CD4-positive, alpha-beta memory T cell (primary cell): ENCODE measurements around the gene ZNF648. TPM values are rescaled to one million over a fixed set of nuclear protein-coding genes. Genes with fewer than 3 reads are reported as not detected.
"Not testable (repeated sequence)": the region's sequence is repeated elsewhere in the genome, so short reads cannot be mapped to it uniquely, and the experiment has no call there.

Experiments
- CTCF ChIA-PET: fragments of 350-600 bp; sonication (Branson Sonifier 250); formaldehyde crosslinking; loops from one replicate; lab custom pipeline; 2021; ENCODE audit warnings: inconsistent platforms; ENCODE audit not compliant: partially characterized antibody; lab: Charles Lee
- POLR2A ChIA-PET: fragments of 350-600 bp; sonication (Branson Sonifier 250); formaldehyde crosslinking; loops from one replicate; lab custom pipeline; 2021; ENCODE audit not compliant: partially characterized antibody; lab: Charles Lee
- DNase-seq, 5 donors: peaks; one replicate each; pipeline versions ENCODE4 v3.0.0 to v3.0.0-alpha.2; 2020 to 2022; ENCODE audit warnings: mixed read lengths in 1 of 5
- H3K27ac ChIP-seq: one replicate; pipeline ENCODE4 v1.7.0; 2013; ENCODE audit warnings: low read depth, low read length
- H3K27me3 ChIP-seq: 2 replicates; pipeline ENCODE4 v1.7.0; 2013; ENCODE audit warnings: mild to moderate bottlenecking, low read length, moderate library complexity; ENCODE audit not compliant: insufficient read depth
- H3K36me3 ChIP-seq: 2 replicates; pipeline ENCODE4 v1.7.0; 2013; ENCODE audit warnings: mild to moderate bottlenecking, low read length, moderate library complexity; ENCODE audit not compliant: insufficient read depth
- H3K4me1 ChIP-seq: 2 replicates; pipeline ENCODE4 v1.7.0; 2013; ENCODE audit warnings: mild to moderate bottlenecking, low read length, moderate library complexity; ENCODE audit not compliant: insufficient read depth
- H3K4me3 ChIP-seq, 2 donors: one replicate each; pipeline ENCODE4 v1.7.0; 2013; ENCODE audit warnings: low read length in 2 of 2, mild to moderate bottlenecking in 1 of 2
- H3K9me3 ChIP-seq, 2 donors: one replicate each; pipeline ENCODE4 v1.7.0; 2013; ENCODE audit warnings: low read length in 2 of 2, control low read depth in 1 of 2; ENCODE audit not compliant: control insufficient read depth in 1 of 2
- H3K27ac Mint-ChIP-seq, 7 donors: one replicate each; pipeline ENCODE4 v1.8.0; 2020 to 2021; ENCODE audit warnings: mixed read lengths in 7 of 7, mild to moderate bottlenecking in 6 of 7, inconsistent platforms in 3 of 7, moderate library complexity in 3 of 7
- H3K27me3 Mint-ChIP-seq, 2 donors: one replicate each; pipeline ENCODE4 v1.8.0; 2020 to 2021; ENCODE audit warnings: mixed read lengths in 2 of 2
- H3K36me3 Mint-ChIP-seq, 2 donors: one replicate each; pipeline ENCODE4 v1.8.0; 2020 to 2021; ENCODE audit warnings: mixed read lengths in 2 of 2, inconsistent platforms in 1 of 2, mild to moderate bottlenecking in 1 of 2
- H3K4me1 Mint-ChIP-seq, 4 donors: one replicate each; pipeline ENCODE4 v1.8.0; 2020 to 2021; ENCODE audit warnings: mixed read lengths in 4 of 4, mild to moderate bottlenecking in 1 of 4
- H3K4me3 Mint-ChIP-seq, 8 donors: one replicate each; pipeline ENCODE4 v1.8.0; 2020 to 2021; ENCODE audit warnings: mixed read lengths in 8 of 8, mild to moderate bottlenecking in 7 of 8, moderate library complexity in 6 of 8, inconsistent platforms in 3 of 8
- H3K9me3 Mint-ChIP-seq, 8 donors: one replicate each; pipeline ENCODE4 v1.8.0; 2020 to 2021; ENCODE audit warnings: mixed read lengths in 8 of 8, mild to moderate bottlenecking in 5 of 8, inconsistent platforms in 3 of 8, moderate library complexity in 1 of 8
- intact Hi-C: fragments of 100-400 bp; cut with micrococcal nuclease; formaldehyde crosslinking; loops from one replicate; pipeline ENCODE4 v1.15.1; 2023
- polyA plus RNA-seq, 2 donors: library from polyadenylated mRNA; unstranded; fragments of 300-500 nt; fragmentation: Illumina TruSeq; gene quantifications; one replicate each; pipeline ENCODE4 v1.2.3, GENCODE V29; 2021
- total RNA-seq, 2 experiments: library from RNA; stranded (reverse); gene quantifications; one replicate each; pipeline ENCODE4 v1.2.3, GENCODE V29; 2021

The ZNF648 gene
- total and polyA plus RNA-seq, 4 experiments from 2014 or later = not detected

DNA sequence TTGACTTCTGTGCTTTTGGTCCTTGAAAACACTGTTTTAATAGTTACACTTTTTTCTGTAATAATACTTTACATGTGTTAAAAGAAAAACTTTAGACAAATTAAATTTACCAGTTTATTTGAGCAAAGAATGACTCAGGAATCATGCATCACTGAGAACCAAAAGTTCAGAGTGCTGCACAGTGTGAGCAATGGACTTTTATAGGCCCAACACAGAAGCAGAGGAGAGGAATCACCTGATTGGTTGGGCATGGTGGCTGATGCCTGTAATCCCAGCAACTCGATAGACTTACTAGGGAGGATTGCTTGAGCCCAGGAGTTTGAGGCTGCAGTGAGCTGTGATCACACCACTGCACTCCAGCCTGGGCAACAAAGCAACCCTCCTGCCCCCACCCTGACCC, 29.3 kb downstream of the ZNF648 start:
- H3K4me3 Mint-ChIP-seq = no peak overlapping the region
- DNase-seq = no peak
- H3K27me3 Mint-ChIP-seq = no peaks in the 10 kb centered on the region
- peaks cover 14 to 21% (median 16%) of the 10 kb centered on the region in 4 donors for H3K4me1 Mint-ChIP-seq
- intact Hi-C loops = loop anchor here (5.0 kb wide), 1 partner anchor 1010 kb away; the partner anchor contains the start of gene STX6
- H3K4me3 ChIP-seq = no peak overlapping the region
- no peaks in the 10 kb centered on the region for H3K36me3 ChIP-seq
- H3K27ac Mint-ChIP-seq = no peak overlapping the region
- no peaks in the 10 kb centered on the region for H3K9me3 ChIP-seq
- peaks cover 16% of the 10 kb centered on the region for H3K4me1 ChIP-seq
- H3K27me3 ChIP-seq = no peaks in the 10 kb centered on the region
- CTCF ChIA-PET = no interaction called here
- peaks cover 0 to 2% of the 10 kb centered on the region in 2 donors for H3K36me3 Mint-ChIP-seq
- H3K9me3 Mint-ChIP-seq = peaks cover 0 to 7% (median 1%) of the 10 kb centered on the region in 8 donors
- POLR2A ChIA-PET = no interaction called here
- H3K27ac ChIP-seq = no peak overlapping the region

- no peaks in the 10 kb centered on the region for H3K9me3 ChIP-seq
These were observed 31.9 kb downstream of the ZNF648 start for GRCh38 chr1:182029379-182030331.

GRCh38 chr1:182029002-182029378, 32.5 kb downstream of the ZNF648 start:
- DNase-seq = no peak
- H3K9me3 Mint-ChIP-seq = no peaks in the 10 kb centered on the region
- H3K27ac Mint-ChIP-seq = peak overlapping the region; percentile 84 to 100 (median 99)
- Histone ChIP-seq H3K27me3 (no peaks in the 10 kb centered on the region), H3K9me3 (no peaks in the 10 kb centered on the region), H3K4me1 (peaks cover 16% of the 10 kb centered on the region), H3K36me3 (no peaks in the 10 kb centered on the region), H3K4me3 (peak overlapping the region; percentile 92 to 94), H3K27ac (peak overlapping the region; percentile 77)
- H3K4me1 Mint-ChIP-seq = peaks cover 14 to 21% (median 16%) of the 10 kb centered on the region in 4 donors
- peaks cover 0 to 2% of the 10 kb centered on the region in 2 donors for H3K36me3 Mint-ChIP-seq
- POLR2A ChIA-PET = interaction anchor here (0.9 to 1.0 kb wide), 4 partner anchors 18 to 1527 kb away, joined by 3 to 5 read pairs (median 3); no protein-coding TSS in a partner anchor
- CTCF ChIA-PET = interaction anchor here (0.9 to 1.4 kb wide), 4 partner anchors 10 to 52 kb away, joined by 3 to 4 read pairs (median 3); no protein-coding TSS in a partner anchor
- H3K27me3 Mint-ChIP-seq = no peaks in the 10 kb centered on the region
- intact Hi-C loops = loop anchor here (1.0 to 5.0 kb wide), 5 partner anchors 58 to 1398 kb away; partner anchors contain the start of genes NPL and RNASEL
- peak overlapping the region; percentile 91 to 100 (median 96) for H3K4me3 Mint-ChIP-seq

More at GRCh38 chr1:182029379-182030331, 31.9 kb downstream of the ZNF648 start:
- Mint-ChIP-seq H3K4me3 (peak overlapping the region; percentile 91 to 100 (median 96)), H3K27me3 (no peaks in the 10 kb centered on the region), H3K36me3 (peaks cover 0 to 2% of the 10 kb centered on the region in 2 donors), H3K4me1 (peaks cover 14 to 21% (median 16%) of the 10 kb centered on the region in 4 donors), H3K9me3 (no peaks in the 10 kb centered on the region), H3K27ac (peak overlapping the region; percentile 84 to 100 (median 99))
- ChIA-PET POLR2A (interaction anchor here (0.6 to 1.0 kb wide), 5 partner anchors 17 to 880 kb away, joined by 3 to 5 read pairs (median 3); partner anchors contain the start of gene RNASEL), CTCF (interaction anchor here (0.9 to 1.4 kb wide), 4 partner anchors 10 to 51 kb away, joined by 3 to 4 read pairs (median 3); no protein-coding TSS in a partner anchor)
- peak; percentile 98 for DNase-seq
- Histone ChIP-seq H3K4me1 (peaks cover 16% of the 10 kb centered on the region), H3K27me3 (no peaks in the 10 kb centered on the region), H3K4me3 (peak overlapping the region; percentile 92 to 94), H3K36me3 (no peaks in the 10 kb centered on the region), H3K27ac (peak overlapping the region; percentile 77)
- intact Hi-C loops = loop anchor here (1.0 to 5.0 kb wide), 7 partner anchors 58 to 1399 kb away; partner anchors contain the start of genes GLUL, NPL, RNASEL and STX6

GRCh38 chr1:182015360-182015759, 46.2 kb downstream of the ZNF648 start:
- ChIA-PET CTCF (no interaction called here), POLR2A (no interaction called here)
- intact Hi-C loops = no loop called here
- H3K9me3 ChIP-seq = no peaks in the 10 kb centered on the region
- no peak overlapping the region for H3K4me3 Mint-ChIP-seq
- no peaks in the 10 kb centered on the region for H3K4me1 ChIP-seq
- no peaks in the 10 kb centered on the region for H3K36me3 ChIP-seq
- no peaks in the 10 kb centered on the region for H3K4me1 Mint-ChIP-seq
- H3K27ac Mint-ChIP-seq = no peak overlapping the region
- no peak for DNase-seq
- no peak overlapping the region for H3K27ac ChIP-seq
- peaks cover 3 to 11% of the 10 kb centered on the region in 2 donors for H3K27me3 Mint-ChIP-seq
- H3K4me3 ChIP-seq = no peak overlapping the region
- H3K27me3 ChIP-seq = no peaks in the 10 kb centered on the region
- no peaks in the 10 kb centered on the region for H3K36me3 Mint-ChIP-seq
- H3K9me3 Mint-ChIP-seq = peaks cover 0 to 23% (median 6%) of the 10 kb centered on the region in 8 donors

DNA sequence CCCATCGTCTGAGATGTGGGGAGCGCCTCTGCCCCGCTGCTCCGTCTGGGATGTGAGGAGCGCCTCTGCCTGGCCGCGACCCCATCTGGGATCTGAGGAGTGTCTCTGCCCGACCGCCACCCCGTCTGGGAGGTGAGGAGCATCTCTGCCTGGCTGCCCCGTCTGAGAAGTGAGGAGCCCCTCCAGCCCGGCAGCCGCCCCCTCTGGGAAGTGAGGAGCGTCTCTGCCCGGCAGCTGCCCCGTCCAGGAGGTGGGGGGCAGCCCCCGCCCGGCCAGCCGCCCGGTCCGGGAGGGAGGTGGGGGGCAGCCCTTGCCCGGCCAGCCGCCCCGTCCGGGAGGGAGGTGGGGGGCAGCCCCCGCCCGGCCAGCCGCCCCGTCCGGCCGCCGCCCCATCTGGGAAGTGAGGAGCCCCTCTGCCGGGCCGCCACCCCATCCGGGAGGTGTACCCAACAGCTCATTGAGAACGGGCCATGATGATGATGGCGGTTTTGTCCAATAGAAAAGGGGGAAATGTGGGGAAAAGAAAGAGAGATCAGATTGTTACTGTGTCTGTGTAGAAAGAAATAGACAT, 50.6 kb downstream of the ZNF648 start:
- CTCF ChIA-PET, H3K36me3 ChIP-seq, intact Hi-C loops, H3K27me3 ChIP-seq, H3K4me1 Mint-ChIP-seq, H3K4me3 Mint-ChIP-seq, H3K4me3 ChIP-seq, H3K36me3 Mint-ChIP-seq, POLR2A ChIA-PET, H3K4me1 ChIP-seq, H3K27ac ChIP-seq, H3K9me3 ChIP-seq, H3K27ac Mint-ChIP-seq, DNase-seq: not testable (repeated sequence)
- peaks cover 2 to 40% (median 24%) of the 10 kb centered on the region in 8 donors for H3K9me3 Mint-ChIP-seq
- peaks cover 10 to 13% of the 10 kb centered on the region in 2 donors for H3K27me3 Mint-ChIP-seq

DNA sequence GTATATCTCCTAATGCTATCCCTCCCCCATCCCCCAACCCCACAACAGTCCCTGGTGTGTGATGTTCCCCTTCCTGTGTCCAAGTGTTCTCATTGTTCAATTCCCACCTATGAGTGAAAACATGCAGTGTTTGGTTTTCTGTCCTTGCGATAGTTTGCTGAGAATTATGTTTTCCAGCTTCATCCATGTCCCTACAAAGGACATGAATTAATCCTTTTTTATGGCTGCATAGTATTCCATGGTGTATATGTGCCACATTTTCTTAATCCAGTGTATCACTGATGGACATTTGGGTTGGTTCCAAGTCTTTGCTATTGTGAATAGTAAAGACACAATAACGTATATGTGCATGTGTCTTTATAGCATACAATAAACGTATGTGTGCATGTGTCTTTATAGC, 56.1 kb downstream of the ZNF648 start:
- not testable (repeated sequence) for H3K27ac ChIP-seq

More for the DNA sequence above, 56.1 kb downstream of the ZNF648 start:
- H3K4me1 ChIP-seq, POLR2A ChIA-PET, CTCF ChIA-PET, H3K9me3 ChIP-seq, intact Hi-C loops, H3K27ac Mint-ChIP-seq, H3K4me1 Mint-ChIP-seq, H3K27me3 ChIP-seq, H3K4me3 Mint-ChIP-seq, H3K36me3 ChIP-seq, H3K4me3 ChIP-seq, H3K36me3 Mint-ChIP-seq, DNase-seq: not testable (repeated sequence)
- peaks cover 2 to 32% (median 23%) of the 10 kb centered on the region in 8 donors for H3K9me3 Mint-ChIP-seq
- H3K27me3 Mint-ChIP-seq = peaks cover 5 to 17% of the 10 kb centered on the region in 2 donors
